ENCODE data around the gene PODXL.

GRCh38 chr7:131524115-131524514 lies 32.3 kb downstream of the PODXL start:
- TF ChIP-seq, protein P1, sequence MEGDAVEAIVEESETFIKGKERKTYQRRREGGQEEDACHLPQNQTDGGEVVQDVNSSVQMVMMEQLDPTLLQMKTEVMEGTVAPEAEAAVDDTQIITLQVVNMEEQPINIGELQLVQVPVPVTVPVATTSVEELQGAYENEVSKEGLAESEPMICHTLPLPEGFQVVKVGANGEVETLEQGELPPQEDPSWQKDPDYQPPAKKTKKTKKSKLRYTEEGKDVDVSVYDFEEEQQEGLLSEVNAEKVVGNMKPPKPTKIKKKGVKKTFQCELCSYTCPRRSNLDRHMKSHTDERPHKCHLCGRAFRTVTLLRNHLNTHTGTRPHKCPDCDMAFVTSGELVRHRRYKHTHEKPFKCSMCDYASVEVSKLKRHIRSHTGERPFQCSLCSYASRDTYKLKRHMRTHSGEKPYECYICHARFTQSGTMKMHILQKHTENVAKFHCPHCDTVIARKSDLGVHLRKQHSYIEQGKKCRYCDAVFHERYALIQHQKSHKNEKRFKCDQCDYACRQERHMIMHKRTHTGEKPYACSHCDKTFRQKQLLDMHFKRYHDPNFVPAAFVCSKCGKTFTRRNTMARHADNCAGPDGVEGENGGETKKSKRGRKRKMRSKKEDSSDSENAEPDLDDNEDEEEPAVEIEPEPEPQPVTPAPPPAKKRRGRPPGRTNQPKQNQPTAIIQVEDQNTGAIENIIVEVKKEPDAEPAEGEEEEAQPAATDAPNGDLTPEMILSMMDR (conservative IDR thresholded peaks at IDR 0.05 in 1 of 2, IDR thresholded peaks at IDR 0.05 in 1 of 2; ENCODE audit: extremely low read depth in 1 of 2, insufficient read depth in 1 of 2, low read depth in 1 of 2, low read length in 2 of 2) = no peak
- no peak for TF ChIP-seq EZH2 (IDR thresholded peaks at IDR 0.05; ENCODE audit: borderline replicate concordance, low read length)

All from mammary epithelial cell (primary cell).